Naive B cell (primary cell): ENCODE data around the gene KCTD7. TPM values are rescaled to one million over a fixed set of nuclear protein-coding genes. Genes with fewer than 3 reads are reported as not detected.
A peak's percentile ranks its signal among the peaks of the same experiment; 100 is the strongest.
"Not testable (repeated sequence)": the region's sequence is repeated elsewhere in the genome, so short reads cannot be mapped to it uniquely, and the experiment has no call there.

Experiments used
- ATAC-seq, 2 donors: fragments of 150-1000 bp; cut with Tn5 transposase; 2 replicates each; pipeline ENCODE4 v1.10.0; 2021; ENCODE audit warnings: low read depth in 2 of 2, mild to moderate bottlenecking in 2 of 2, moderate library complexity in 2 of 2
- DNase-seq: peaks from one replicate; pipeline ENCODE4 v3.0.0; 2022
- H3K27ac Mint-ChIP-seq, 6 donors: one replicate each; pipeline ENCODE4 v1.8.0; 2020 to 2022; ENCODE audit warnings: mild to moderate bottlenecking in 6 of 6, mixed read lengths in 6 of 6, moderate library complexity in 5 of 6, inconsistent platforms in 2 of 6
- H3K27me3 Mint-ChIP-seq, 3 donors: one replicate each; pipeline ENCODE4 v1.8.0; 2021 to 2022; ENCODE audit warnings: mixed read lengths in 3 of 3, mild to moderate bottlenecking in 1 of 3
- H3K36me3 Mint-ChIP-seq, 2 donors: one replicate each; pipeline ENCODE4 v1.8.0; 2020 to 2022; ENCODE audit warnings: mixed read lengths in 2 of 2, inconsistent platforms in 1 of 2, mild to moderate bottlenecking in 1 of 2
- H3K4me1 Mint-ChIP-seq, 3 donors: one replicate each; pipeline ENCODE4 v1.8.0; 2020 to 2022; ENCODE audit warnings: mixed read lengths in 3 of 3, inconsistent platforms in 1 of 3, mild to moderate bottlenecking in 1 of 3, moderate library complexity in 1 of 3
- H3K4me3 Mint-ChIP-seq, 8 donors: one replicate each; pipeline ENCODE4 v1.8.0; 2020 to 2022; ENCODE audit warnings: mild to moderate bottlenecking in 8 of 8, mixed read lengths in 8 of 8, moderate library complexity in 8 of 8, inconsistent platforms in 2 of 8
- H3K9me3 Mint-ChIP-seq, 7 donors: one replicate each; pipeline ENCODE4 v1.8.0; 2020 to 2022; ENCODE audit warnings: mixed read lengths in 7 of 7, mild to moderate bottlenecking in 5 of 7, inconsistent platforms in 2 of 7, moderate library complexity in 1 of 7
- polyA plus RNA-seq, 6 donors: library from polyadenylated mRNA; unstranded; fragments of 300-500 nt; fragmentation: Illumina TruSeq; gene quantifications; one replicate each; pipeline ENCODE4 v1.2.3, GENCODE V29; 2021; ENCODE audit warnings: low read depth in 6 of 6

The KCTD7 gene
- polyA plus RNA-seq, 6 donors from 2014 or later, result 6.5 to 9.7 (median 8.8) TPM

GRCh38 chr7:66683770-66684123 lies 55.1 kb downstream of the KCTD7 start:
- peaks cover 0 to 6% of the 10 kb centered on the region in 2 donors for H3K36me3 Mint-ChIP-seq
- ATAC-seq (no peak), DNase-seq (no peak)
- no peaks in the 10 kb centered on the region for H3K27me3 Mint-ChIP-seq
- peak overlapping the region in 2 of 6 donors; percentile 70 to 98 for H3K27ac Mint-ChIP-seq
- H3K4me1 Mint-ChIP-seq, result peaks cover 23 to 47% (median 42%) of the 10 kb centered on the region in 3 donors
- H3K4me3 Mint-ChIP-seq, result peak overlapping the region in 6 of 8 donors; percentile 30 to 97 (median 64)
- peaks cover 0 to 13% (median 3%) of the 10 kb centered on the region in 7 donors for H3K9me3 Mint-ChIP-seq

GRCh38 chr7:66685663-66686062 lies 57.0 kb downstream of the KCTD7 start:
- not testable (repeated sequence) for ATAC-seq, H3K36me3 Mint-ChIP-seq, DNase-seq, H3K27me3 Mint-ChIP-seq
- Mint-ChIP-seq H3K27ac (peak overlapping the region in 1 of 6 donors; percentile 44), H3K4me3 (peak overlapping the region in 1 of 8 donors; percentile 97), H3K9me3 (peaks cover 0 to 13% (median 3%) of the 10 kb centered on the region in 7 donors), H3K4me1 (peaks cover 14 to 30% (median 28%) of the 10 kb centered on the region in 3 donors)

- Mint-ChIP-seq H3K27ac (peak overlapping the region in 1 of 6 donors; percentile 52), H3K36me3 (peaks cover 0 to 6% of the 10 kb centered on the region in 2 donors), H3K9me3 (peaks cover 0 to 13% (median 3%) of the 10 kb centered on the region in 7 donors), H3K4me3 (no peak overlapping the region), H3K27me3 (no peaks in the 10 kb centered on the region), H3K4me1 (peaks cover 11 to 19% (median 17%) of the 10 kb centered on the region in 3 donors)
- no peak for DNase-seq
- ATAC-seq, result no peak
These were observed 58.5 kb downstream of the KCTD7 start for GRCh38 chr7:66687186-66687585.

GRCh38 chr7:66687672-66688071 lies 59.0 kb downstream of the KCTD7 start:
- not testable (repeated sequence) for H3K4me3 Mint-ChIP-seq, DNase-seq, H3K27me3 Mint-ChIP-seq, H3K27ac Mint-ChIP-seq, H3K36me3 Mint-ChIP-seq, ATAC-seq
- Mint-ChIP-seq H3K4me1 (peaks cover 11 to 19% (median 15%) of the 10 kb centered on the region in 3 donors), H3K9me3 (peaks cover 0 to 13% (median 3%) of the 10 kb centered on the region in 7 donors)

- Mint-ChIP-seq H3K27me3 (no peaks in the 10 kb centered on the region), H3K4me1 (peaks cover 6 to 9% (median 6%) of the 10 kb centered on the region in 3 donors), H3K27ac (peak overlapping the region in 1 of 6 donors; percentile 56), H3K36me3 (peaks cover 0 to 6% of the 10 kb centered on the region in 2 donors), H3K9me3 (peaks cover 0 to 13% (median 3%) of the 10 kb centered on the region in 7 donors), H3K4me3 (no peak overlapping the region)
- no peak for DNase-seq
- no peak for ATAC-seq
These were observed 60.4 kb downstream of the KCTD7 start for GRCh38 chr7:66689081-66689480.

- Mint-ChIP-seq H3K9me3 (peaks cover 0 to 2% (median 0%) of the 10 kb centered on the region in 7 donors), H3K36me3 (peaks cover 1 to 7% of the 10 kb centered on the region in 2 donors), H3K27ac (no peak overlapping the region), H3K27me3 (no peaks in the 10 kb centered on the region), H3K4me3 (no peak overlapping the region), H3K4me1 (peaks cover 0 to 15% (median 9%) of the 10 kb centered on the region in 3 donors)
- DNase-seq (no peak), ATAC-seq (no peak)
These were observed 64.7 kb downstream of the KCTD7 start for GRCh38 chr7:66693331-66693730.

Other genes with a start within 250 kb of the KCTD7 start
- gene RABGEF1, start 111.9 kb downstream of the KCTD7 start, polyA plus RNA-seq, result 10 to 100 TPM; 44.8 to 67.3 (median 55.9) TPM